Glutamatergic neuron (in vitro differentiated cells): ENCODE data around the gene TMEM163. TPM values are rescaled to one million over a fixed set of nuclear protein-coding genes. Genes with fewer than 3 reads are reported as not detected.
A peak's percentile ranks its signal among the peaks of the same experiment; 100 is the strongest.

Experiments
- DNase-seq: peaks from one replicate; pipeline ENCODE4 v3.0.0; 2022
- H3K27ac Mint-ChIP-seq: one replicate; pipeline ENCODE4 v1.8.0; 2020; ENCODE audit warnings: mild to moderate bottlenecking, mixed read lengths, inconsistent platforms; ENCODE audit not compliant: unreplicated experiment
- H3K27me3 Mint-ChIP-seq: one replicate; pipeline ENCODE4 v1.8.0; 2020; ENCODE audit warnings: mild to moderate bottlenecking, moderate library complexity, mixed read lengths, inconsistent platforms; ENCODE audit not compliant: unreplicated experiment
- H3K36me3 Mint-ChIP-seq: one replicate; pipeline ENCODE4 v1.8.0; 2020; ENCODE audit warnings: mild to moderate bottlenecking, mixed read lengths, inconsistent platforms; ENCODE audit not compliant: unreplicated experiment
- H3K4me1 Mint-ChIP-seq: one replicate; pipeline ENCODE4 v1.8.0; 2020; ENCODE audit warnings: mild to moderate bottlenecking, low read depth, mixed read lengths, inconsistent platforms; ENCODE audit not compliant: unreplicated experiment
- H3K4me3 Mint-ChIP-seq: one replicate; pipeline ENCODE4 v1.8.0; 2020; ENCODE audit warnings: mild to moderate bottlenecking, mixed read lengths, inconsistent platforms; ENCODE audit not compliant: unreplicated experiment
- H3K9me3 Mint-ChIP-seq: one replicate; pipeline ENCODE4 v1.8.0; 2020; ENCODE audit warnings: mild to moderate bottlenecking, moderate library complexity, mixed read lengths, inconsistent platforms; ENCODE audit not compliant: unreplicated experiment
- CTCF ChIP-seq: fragments of 200-600 bp; sonication (generic); IDR thresholded peaks from one replicate; pipeline ENCODE4 v1.5.0; 2021; ENCODE audit not compliant: partially characterized antibody, unreplicated experiment
- total RNA-seq: library from RNA; stranded (reverse); fragmentation: NEBNext Ultra II Directional; extraction: Animal tissue kit (Norgen Biotek cat#: 25700); gene quantifications from one replicate; pipeline ENCODE4 v1.2.1, GENCODE V29; 2021; ENCODE audit not compliant: unreplicated experiment

Gene TMEM163
- total RNA-seq, 1 donor from 2014 or later: 27.7 TPM

- no peak for DNase-seq
- H3K36me3 Mint-ChIP-seq: peaks cover 10% of the 10 kb centered on the region
- H3K9me3 Mint-ChIP-seq: peaks cover 7% of the 10 kb centered on the region
- H3K4me1 Mint-ChIP-seq: peaks cover 33% of the 10 kb centered on the region
- no peak for TF ChIP-seq CTCF
- peak overlapping the region; percentile 10 for H3K4me3 Mint-ChIP-seq
- H3K27me3 Mint-ChIP-seq: peaks cover 2% of the 10 kb centered on the region
- peak overlapping the region; percentile 53 for H3K27ac Mint-ChIP-seq
These were observed 218.4 kb downstream of the TMEM163 start for GRCh38 chr2:134500211-134500935.

DNA sequence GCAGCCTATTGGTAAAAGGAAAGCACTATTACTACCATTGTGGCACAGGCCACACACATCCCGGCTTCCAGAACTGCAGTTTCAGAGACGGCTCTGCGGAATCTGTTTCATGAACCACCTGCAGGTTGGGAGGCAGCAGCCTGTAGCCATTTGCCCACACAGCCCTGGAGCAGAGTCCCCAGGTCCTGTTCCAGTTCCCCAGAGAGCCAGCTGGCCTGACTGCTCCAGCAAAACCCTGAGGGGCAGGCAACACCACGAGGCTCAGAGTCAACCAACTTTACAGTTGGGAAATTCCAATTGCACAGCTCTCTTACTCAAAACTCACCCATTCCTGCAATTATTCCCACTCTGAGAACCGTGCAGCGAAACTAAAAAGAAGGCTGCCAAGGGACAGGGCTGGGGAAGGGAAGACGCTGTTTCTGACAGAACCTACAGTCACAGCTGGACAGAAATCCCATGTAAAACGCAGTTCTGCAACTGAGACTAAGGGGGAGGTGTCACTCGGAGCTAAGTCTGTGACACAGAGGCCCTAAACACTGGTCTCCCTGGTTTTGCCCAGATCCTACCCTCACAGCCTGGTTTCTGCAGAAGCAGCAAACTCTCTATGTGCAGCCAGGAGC is 219.4 kb downstream of the TMEM163 start:
- no peak overlapping the region for H3K4me3 Mint-ChIP-seq
- peaks cover 5% of the 10 kb centered on the region for H3K27me3 Mint-ChIP-seq
- H3K27ac Mint-ChIP-seq: no peak overlapping the region
- H3K9me3 Mint-ChIP-seq: peaks cover 7% of the 10 kb centered on the region
- peak; percentile 36 for DNase-seq
- TF ChIP-seq CTCF: no peak
- H3K36me3 Mint-ChIP-seq: peaks cover 10% of the 10 kb centered on the region
- H3K4me1 Mint-ChIP-seq: peaks cover 31% of the 10 kb centered on the region

DNA sequence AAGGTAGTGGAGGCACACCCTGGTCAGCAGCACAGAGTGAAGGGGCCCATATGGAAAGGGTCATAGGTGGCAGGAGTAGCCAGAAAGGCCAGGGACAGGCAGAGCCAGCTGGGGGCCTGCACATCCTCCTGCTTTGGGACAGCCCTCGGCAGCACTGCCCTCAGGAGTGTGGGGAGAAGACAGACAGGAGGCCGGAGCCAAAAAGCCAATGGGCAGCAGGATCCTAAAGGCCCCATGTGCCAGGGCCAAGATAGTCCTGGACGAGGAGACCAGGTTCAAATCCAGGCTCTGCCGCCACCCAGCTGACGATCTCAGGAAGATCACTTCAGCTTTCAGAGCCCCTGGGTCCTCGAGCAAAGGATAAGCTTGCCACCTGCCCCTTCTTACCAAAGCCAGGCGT is 220.1 kb downstream of the TMEM163 start:
- TF ChIP-seq CTCF: no peak
- peaks cover 5% of the 10 kb centered on the region for H3K27me3 Mint-ChIP-seq

GRCh38 chr2:134493797-134494196 is 225.0 kb downstream of the TMEM163 start:
- peaks cover 3% of the 10 kb centered on the region for H3K27me3 Mint-ChIP-seq
- TF ChIP-seq CTCF: no peak

More for the DNA sequence above, 220.1 kb downstream of the TMEM163 start:
- H3K4me1 Mint-ChIP-seq: peaks cover 29% of the 10 kb centered on the region
- H3K9me3 Mint-ChIP-seq: peaks cover 7% of the 10 kb centered on the region
- peaks cover 4% of the 10 kb centered on the region for H3K36me3 Mint-ChIP-seq
- H3K27ac Mint-ChIP-seq: peak overlapping the region; percentile 72
- H3K4me3 Mint-ChIP-seq: no peak overlapping the region
- no peak for DNase-seq

More at GRCh38 chr2:134493797-134494196, 225.0 kb downstream of the TMEM163 start:
- peaks cover 5% of the 10 kb centered on the region for H3K36me3 Mint-ChIP-seq
- no peak overlapping the region for H3K27ac Mint-ChIP-seq
- H3K4me3 Mint-ChIP-seq: no peak overlapping the region
- H3K4me1 Mint-ChIP-seq: peaks cover 17% of the 10 kb centered on the region
- DNase-seq: no peak
- peaks cover 8% of the 10 kb centered on the region for H3K9me3 Mint-ChIP-seq
